ENCODE data around the gene BRINP1.

Gene BRINP1

DNA sequence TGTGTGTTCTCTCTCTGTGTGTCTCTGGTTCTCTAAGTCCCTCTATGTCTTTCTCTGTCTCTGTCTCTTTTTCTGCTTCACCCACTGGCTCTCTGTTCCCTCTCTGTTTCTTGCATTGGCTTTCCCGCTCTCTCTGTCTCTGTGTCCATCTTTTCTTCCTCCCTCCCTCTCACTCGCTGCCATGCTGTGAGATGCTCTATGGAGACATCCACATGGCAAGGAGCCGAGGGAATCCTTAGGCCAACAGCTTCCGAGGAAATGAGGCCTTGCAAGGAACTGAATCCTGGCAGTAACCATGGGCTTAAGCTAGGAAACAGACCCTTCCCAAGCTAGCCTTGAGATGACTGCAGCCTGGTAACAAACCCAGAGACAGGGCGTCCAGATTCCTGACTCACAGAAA, 117.3 kb downstream of the BRINP1 start:
- H3K27me3 ChIP-seq (ENCODE audit: insufficient read depth, poor library complexity, severe bottlenecking): no peaks in the 10 kb centered on the region
- no peak for DNase-seq (ENCODE audit: low read depth in 1 of 2, low spot score in 1 of 2)
- no peak overlapping the region for H3K4me3 ChIP-seq (replicated peaks; ENCODE audit: insufficient read depth, low read length)
- TF ChIP-seq GABPA (IDR thresholded peaks at IDR 0.05; ENCODE audit: low read depth) (no peak), POLR2AphosphoS5 (IDR thresholded peaks at IDR 0.05; ENCODE audit: low read depth) (no peak), REST (IDR thresholded peaks at IDR 0.05; ENCODE audit: insufficient replicate concordance, low read depth) (no peak), SPI1 (IDR thresholded peaks at IDR 0.05; ENCODE audit: borderline replicate concordance, low read depth) (no peak), CTCF (IDR thresholded peaks at IDR 0.05; ENCODE audit: insufficient read depth, low read length) (no peak)
- H3K27ac ChIP-seq (replicated peaks): no peak overlapping the region

GRCh38 chr9:119250730-119251129, 118.5 kb downstream of the BRINP1 start:
- DNase-seq (ENCODE audit: low read depth in 1 of 2, low spot score in 1 of 2): no peak
- TF ChIP-seq REST (IDR thresholded peaks at IDR 0.05; ENCODE audit: insufficient replicate concordance, low read depth) (no peak), GABPA (IDR thresholded peaks at IDR 0.05; ENCODE audit: low read depth) (no peak), CTCF (IDR thresholded peaks at IDR 0.05; ENCODE audit: insufficient read depth, low read length) (no peak), SPI1 (IDR thresholded peaks at IDR 0.05; ENCODE audit: borderline replicate concordance, low read depth) (no peak), POLR2AphosphoS5 (IDR thresholded peaks at IDR 0.05; ENCODE audit: low read depth) (no peak)
- no peak overlapping the region for H3K4me3 ChIP-seq (replicated peaks; ENCODE audit: insufficient read depth, low read length)
- H3K27ac ChIP-seq (replicated peaks): no peak overlapping the region
- no peaks in the 10 kb centered on the region for H3K27me3 ChIP-seq (ENCODE audit: insufficient read depth, poor library complexity, severe bottlenecking)

GRCh38 chr9:119240546-119240945, 128.7 kb downstream of the BRINP1 start:
- no peak for DNase-seq (ENCODE audit: low read depth in 1 of 2, low spot score in 1 of 2)
- Histone ChIP-seq H3K27ac (replicated peaks) (no peak overlapping the region), H3K4me3 (replicated peaks; ENCODE audit: insufficient read depth, low read length) (no peak overlapping the region), H3K27me3 (ENCODE audit: insufficient read depth, poor library complexity, severe bottlenecking) (no peaks in the 10 kb centered on the region)
- no peak for TF ChIP-seq REST (IDR thresholded peaks at IDR 0.05; ENCODE audit: insufficient replicate concordance, low read depth)
- TF ChIP-seq CTCF (IDR thresholded peaks at IDR 0.05; ENCODE audit: insufficient read depth, low read length): no peak
- no peak for TF ChIP-seq SPI1 (IDR thresholded peaks at IDR 0.05; ENCODE audit: borderline replicate concordance, low read depth)
- TF ChIP-seq POLR2AphosphoS5 (IDR thresholded peaks at IDR 0.05; ENCODE audit: low read depth): no peak
- no peak for TF ChIP-seq GABPA (IDR thresholded peaks at IDR 0.05; ENCODE audit: low read depth)

All from HL-60 (cell line).